HG03565 (cell line): ENCODE results near the gene RNLS.

Experiments
- ATAC-seq: cut with Tn5 transposase; IDR thresholded peaks from one replicate; pipeline ENCODE4 v1.9.1; 2021; ENCODE audit warnings: mild to moderate bottlenecking, moderate library complexity; ENCODE audit not compliant: unreplicated experiment

RNLS gene

GRCh38 chr10:88395677-88396076 lies 187.4 kb downstream of the RNLS start:
- ATAC-seq = no peak

- peak; percentile 82 for ATAC-seq
Observed at GRCh38 chr10:88392222-88392621, 190.9 kb downstream of the RNLS start.

- ATAC-seq = no peak
Observed at GRCh38 chr10:88390041-88390440, 193.1 kb downstream of the RNLS start.

- no peak for ATAC-seq
Observed at GRCh38 chr10:88389456-88389855, 193.7 kb downstream of the RNLS start.

- no peak for ATAC-seq
Observed at GRCh38 chr10:88388324-88388723, 194.8 kb downstream of the RNLS start.

GRCh38 chr10:88386821-88387773 lies 196.0 kb downstream of the RNLS start:
- ATAC-seq = peak; percentile 38

- ATAC-seq = peak; percentile 11
Observed at GRCh38 chr10:88386204-88386788, 196.8 kb downstream of the RNLS start.

GRCh38 chr10:88385601-88386203 lies 197.4 kb downstream of the RNLS start:
- peak; percentile 49 for ATAC-seq

- no peak for ATAC-seq
Observed at GRCh38 chr10:88383276-88383675, 199.8 kb downstream of the RNLS start.

GRCh38 chr10:88382699-88383098 lies 200.4 kb downstream of the RNLS start:
- no peak for ATAC-seq

GRCh38 chr10:88379575-88379974 lies 203.5 kb downstream of the RNLS start:
- ATAC-seq = no peak

- ATAC-seq = no peak
Observed at GRCh38 chr10:88377510-88377909, 205.6 kb downstream of the RNLS start.

GRCh38 chr10:88374392-88375175 lies 208.5 kb downstream of the RNLS start:
- no peak for ATAC-seq

GRCh38 chr10:88372881-88373592 lies 210.1 kb downstream of the RNLS start:
- no peak for ATAC-seq

GRCh38 chr10:88372051-88372715 lies 210.9 kb downstream of the RNLS start:
- ATAC-seq = no peak

- no peak for ATAC-seq
Observed at GRCh38 chr10:88370713-88371112, 212.4 kb downstream of the RNLS start.

- no peak for ATAC-seq
Observed at GRCh38 chr10:88366772-88367171, 216.3 kb downstream of the RNLS start.

- no peak for ATAC-seq
Observed at GRCh38 chr10:88361995-88362807, 220.9 kb downstream of the RNLS start.

- no peak for ATAC-seq
Observed at GRCh38 chr10:88361494-88361893, 221.6 kb downstream of the RNLS start.
